Mammary epithelial cell (primary cell): ENCODE results near the gene ATP1B1.

Experiments used
- EZH2 ChIP-seq: IDR thresholded peaks from 2 replicates; pipeline ENCODE4 v1.6.1; 2012; ENCODE audit warnings: low read length, inconsistent platforms, borderline replicate concordance
- TF ChIP-seq, protein P1 (sequence below), 2 donors: IDR thresholded peaks in 1 of 2; conservative IDR thresholded peaks in 1 of 2; 2 replicates each; pipeline ENCODE4 v1.5.1; 2011 to 2012; ENCODE audit warnings: inconsistent platforms in 2 of 2, low read length in 2 of 2, mild to moderate bottlenecking in 2 of 2, control low read depth in 1 of 2, low read depth in 1 of 2; ENCODE audit not compliant: insufficient read depth in 1 of 2; ENCODE audit errors: extremely low read depth in 1 of 2

- TF ChIP-seq, protein P1, sequence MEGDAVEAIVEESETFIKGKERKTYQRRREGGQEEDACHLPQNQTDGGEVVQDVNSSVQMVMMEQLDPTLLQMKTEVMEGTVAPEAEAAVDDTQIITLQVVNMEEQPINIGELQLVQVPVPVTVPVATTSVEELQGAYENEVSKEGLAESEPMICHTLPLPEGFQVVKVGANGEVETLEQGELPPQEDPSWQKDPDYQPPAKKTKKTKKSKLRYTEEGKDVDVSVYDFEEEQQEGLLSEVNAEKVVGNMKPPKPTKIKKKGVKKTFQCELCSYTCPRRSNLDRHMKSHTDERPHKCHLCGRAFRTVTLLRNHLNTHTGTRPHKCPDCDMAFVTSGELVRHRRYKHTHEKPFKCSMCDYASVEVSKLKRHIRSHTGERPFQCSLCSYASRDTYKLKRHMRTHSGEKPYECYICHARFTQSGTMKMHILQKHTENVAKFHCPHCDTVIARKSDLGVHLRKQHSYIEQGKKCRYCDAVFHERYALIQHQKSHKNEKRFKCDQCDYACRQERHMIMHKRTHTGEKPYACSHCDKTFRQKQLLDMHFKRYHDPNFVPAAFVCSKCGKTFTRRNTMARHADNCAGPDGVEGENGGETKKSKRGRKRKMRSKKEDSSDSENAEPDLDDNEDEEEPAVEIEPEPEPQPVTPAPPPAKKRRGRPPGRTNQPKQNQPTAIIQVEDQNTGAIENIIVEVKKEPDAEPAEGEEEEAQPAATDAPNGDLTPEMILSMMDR (conservative IDR thresholded peaks at IDR 0.05 in 1 of 2, IDR thresholded peaks at IDR 0.05 in 1 of 2; ENCODE audit: extremely low read depth in 1 of 2, insufficient read depth in 1 of 2, low read depth in 1 of 2, low read length in 2 of 2): no peak
- TF ChIP-seq EZH2: no peak
Measured at GRCh38 chr1:169106921-169107602, 572 bp downstream of the ATP1B1 start.
